WTC11 (cell line): ENCODE results near the gene TEK. TPM values are rescaled to one million over a fixed set of nuclear protein-coding genes. Genes with fewer than 3 reads are reported as not detected.
"Not testable (repeated sequence)": the region's sequence is repeated elsewhere in the genome, so short reads cannot be mapped to it uniquely, and the experiment has no call there.

Experiments used
- ATAC-seq: fragments of 200-7000 bp; cut with Tn5 transposase; 2 replicates; pipeline ENCODE4 v1.10.0; 2021; ENCODE audit warnings: mild to moderate bottlenecking, moderate library complexity
- CTCF ChIA-PET: fragments of 300-600 bp; sonication (Branson Sonifier 250); formaldehyde crosslinking; loops from one replicate; lab custom pipeline; 2021; ENCODE audit warnings: antibody characterized with exemption; lab: Charles Lee
- POLR2A ChIA-PET: fragments of 350-600 bp; sonication (Branson Sonifier 250); formaldehyde crosslinking; loops from one replicate; lab custom pipeline; 2021; ENCODE audit warnings: antibody characterized with exemption; lab: Charles Lee
- DNase-seq: peaks from one replicate; pipeline ENCODE4 v3.0.0; 2021; ENCODE audit warnings: low spot score
- H3K27ac Mint-ChIP-seq: 2 replicates; pipeline ENCODE4 v1.8.0; 2021; ENCODE audit warnings: mixed read lengths
- H3K27me3 Mint-ChIP-seq: 2 replicates; pipeline ENCODE4 v1.8.0; 2021; ENCODE audit warnings: low read depth, mild to moderate bottlenecking, moderate library complexity, mixed read lengths
- H3K36me3 Mint-ChIP-seq: 2 replicates; pipeline ENCODE4 v1.8.0; 2021; ENCODE audit warnings: mixed read lengths
- H3K4me1 Mint-ChIP-seq: 2 replicates; pipeline ENCODE4 v1.8.0; 2022; ENCODE audit warnings: mixed read lengths
- H3K4me3 Mint-ChIP-seq: 2 replicates; pipeline ENCODE4 v1.8.0; 2021; ENCODE audit warnings: mild to moderate bottlenecking, moderate library complexity, mixed read lengths
- H3K9me3 Mint-ChIP-seq: 2 replicates; pipeline ENCODE4 v1.8.0; 2021; ENCODE audit warnings: mixed read lengths
- EMX1 ChIP-seq: fragments of 250-450 bp; sonication (Bioruptor Pico); IDR thresholded peaks from 2 replicates; pipeline ENCODE4 v1.8.0; 2021; ENCODE audit warnings: mild to moderate bottlenecking
- FOXJ3 ChIP-seq: sonication (generic); formaldehyde crosslinking; IDR thresholded peaks from 2 replicates; pipeline ENCODE4 v1.9.0; 2021; ENCODE audit warnings: missing genetic modification reagents, mild to moderate bottlenecking, borderline replicate concordance
- IRF2 ChIP-seq: sonication (generic); formaldehyde crosslinking; IDR thresholded peaks from 2 replicates; pipeline ENCODE4 v1.8.0; 2022; ENCODE audit warnings: low read depth, missing genetic modification reagents, borderline replicate concordance
- TEAD4 ChIP-seq: sonication (generic); formaldehyde crosslinking; IDR thresholded peaks from 2 replicates; pipeline ENCODE4 v1.8.0; 2022; ENCODE audit warnings: mild to moderate bottlenecking, missing genetic modification reagents
- ZNF219 ChIP-seq: sonication (generic); formaldehyde crosslinking; IDR thresholded peaks from 2 replicates; pipeline ENCODE4 v1.8.0; 2023; ENCODE audit warnings: missing genetic modification reagents, mild to moderate bottlenecking, borderline replicate concordance
- ZNF263 ChIP-seq: sonication (generic); formaldehyde crosslinking; IDR thresholded peaks from 2 replicates; pipeline ENCODE4 v1.8.1; 2022; ENCODE audit warnings: low read depth, mild to moderate bottlenecking, moderate library complexity, missing genetic modification reagents
- total RNA-seq: library from RNA; stranded (reverse); gene quantifications from 3 replicates; pipeline ENCODE4 v1.2.3, GENCODE V29; 2021
- TF ChIP-seq, protein P1 (sequence below): sonication (generic); formaldehyde crosslinking; IDR thresholded peaks from 2 replicates; pipeline ENCODE4 v1.8.1; 2022; ENCODE audit warnings: mild to moderate bottlenecking, missing genetic modification reagents, moderate library complexity, borderline replicate concordance
- TF ChIP-seq, protein P2 (sequence below): sonication (generic); formaldehyde crosslinking; IDR thresholded peaks from 2 replicates; pipeline ENCODE4 v1.8.0; 2023; ENCODE audit warnings: missing genetic modification reagents, mild to moderate bottlenecking, borderline replicate concordance
- TF ChIP-seq, protein P3 (sequence below): fragments of 250-450 bp; sonication (Bioruptor Pico); IDR thresholded peaks from 2 replicates; pipeline ENCODE4 v1.8.0; 2021; ENCODE audit warnings: mild to moderate bottlenecking
- TF ChIP-seq, protein P4 (sequence below): fragments of 250-450 bp; sonication (Bioruptor Pico); IDR thresholded peaks from 2 replicates; pipeline ENCODE4 v2.1.2; 2022; ENCODE audit warnings: mild to moderate bottlenecking, moderate library complexity

The TEK gene
- total RNA-seq, 1 experiment from 2014 or later: 3.1 TPM

DNA sequence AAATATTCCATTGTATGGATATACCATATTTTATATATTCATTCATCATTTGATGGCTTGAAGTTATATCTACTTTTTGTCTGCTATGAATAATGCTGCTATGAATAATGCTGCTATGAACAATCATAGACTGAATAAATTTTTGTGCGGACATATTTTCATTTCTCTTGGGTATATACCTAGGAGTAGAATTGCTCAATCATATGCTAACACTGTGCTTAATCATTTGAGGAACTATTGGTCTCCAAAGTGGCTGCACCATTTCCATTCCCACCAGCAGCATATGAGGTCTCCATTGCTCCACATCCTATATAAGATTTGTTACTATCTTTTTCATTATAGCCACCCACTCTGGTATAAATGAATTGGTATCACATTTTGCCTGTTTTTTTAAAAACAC lies 18.3 kb upstream of the TEK start:
- H3K27ac Mint-ChIP-seq: no peak overlapping the region
- ChIA-PET CTCF (interaction anchor here (0.6 kb wide), 1 partner anchor 81 kb away, joined by 3 read pairs; no protein-coding TSS in a partner anchor), POLR2A (no interaction called here)
- peaks cover 4% of the 10 kb centered on the region for H3K36me3 Mint-ChIP-seq
- peaks cover 10% of the 10 kb centered on the region for H3K9me3 Mint-ChIP-seq
- DNase-seq (no peak), ATAC-seq (no peak)
- TF ChIP-seq ZNF219 (CRISPR knock-in tag): no peak
- TF ChIP-seq, protein P1, sequence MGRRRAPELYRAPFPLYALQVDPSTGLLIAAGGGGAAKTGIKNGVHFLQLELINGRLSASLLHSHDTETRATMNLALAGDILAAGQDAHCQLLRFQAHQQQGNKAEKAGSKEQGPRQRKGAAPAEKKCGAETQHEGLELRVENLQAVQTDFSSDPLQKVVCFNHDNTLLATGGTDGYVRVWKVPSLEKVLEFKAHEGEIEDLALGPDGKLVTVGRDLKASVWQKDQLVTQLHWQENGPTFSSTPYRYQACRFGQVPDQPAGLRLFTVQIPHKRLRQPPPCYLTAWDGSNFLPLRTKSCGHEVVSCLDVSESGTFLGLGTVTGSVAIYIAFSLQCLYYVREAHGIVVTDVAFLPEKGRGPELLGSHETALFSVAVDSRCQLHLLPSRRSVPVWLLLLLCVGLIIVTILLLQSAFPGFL (CRISPR knock-in tag): no peak
- TF ChIP-seq, protein P2, sequence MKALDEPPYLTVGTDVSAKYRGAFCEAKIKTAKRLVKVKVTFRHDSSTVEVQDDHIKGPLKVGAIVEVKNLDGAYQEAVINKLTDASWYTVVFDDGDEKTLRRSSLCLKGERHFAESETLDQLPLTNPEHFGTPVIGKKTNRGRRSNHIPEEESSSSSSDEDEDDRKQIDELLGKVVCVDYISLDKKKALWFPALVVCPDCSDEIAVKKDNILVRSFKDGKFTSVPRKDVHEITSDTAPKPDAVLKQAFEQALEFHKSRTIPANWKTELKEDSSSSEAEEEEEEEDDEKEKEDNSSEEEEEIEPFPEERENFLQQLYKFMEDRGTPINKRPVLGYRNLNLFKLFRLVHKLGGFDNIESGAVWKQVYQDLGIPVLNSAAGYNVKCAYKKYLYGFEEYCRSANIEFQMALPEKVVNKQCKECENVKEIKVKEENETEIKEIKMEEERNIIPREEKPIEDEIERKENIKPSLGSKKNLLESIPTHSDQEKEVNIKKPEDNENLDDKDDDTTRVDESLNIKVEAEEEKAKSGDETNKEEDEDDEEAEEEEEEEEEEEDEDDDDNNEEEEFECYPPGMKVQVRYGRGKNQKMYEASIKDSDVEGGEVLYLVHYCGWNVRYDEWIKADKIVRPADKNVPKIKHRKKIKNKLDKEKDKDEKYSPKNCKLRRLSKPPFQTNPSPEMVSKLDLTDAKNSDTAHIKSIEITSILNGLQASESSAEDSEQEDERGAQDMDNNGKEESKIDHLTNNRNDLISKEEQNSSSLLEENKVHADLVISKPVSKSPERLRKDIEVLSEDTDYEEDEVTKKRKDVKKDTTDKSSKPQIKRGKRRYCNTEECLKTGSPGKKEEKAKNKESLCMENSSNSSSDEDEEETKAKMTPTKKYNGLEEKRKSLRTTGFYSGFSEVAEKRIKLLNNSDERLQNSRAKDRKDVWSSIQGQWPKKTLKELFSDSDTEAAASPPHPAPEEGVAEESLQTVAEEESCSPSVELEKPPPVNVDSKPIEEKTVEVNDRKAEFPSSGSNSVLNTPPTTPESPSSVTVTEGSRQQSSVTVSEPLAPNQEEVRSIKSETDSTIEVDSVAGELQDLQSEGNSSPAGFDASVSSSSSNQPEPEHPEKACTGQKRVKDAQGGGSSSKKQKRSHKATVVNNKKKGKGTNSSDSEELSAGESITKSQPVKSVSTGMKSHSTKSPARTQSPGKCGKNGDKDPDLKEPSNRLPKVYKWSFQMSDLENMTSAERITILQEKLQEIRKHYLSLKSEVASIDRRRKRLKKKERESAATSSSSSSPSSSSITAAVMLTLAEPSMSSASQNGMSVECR (CRISPR knock-in tag): no peak
- TF ChIP-seq FOXJ3 (CRISPR knock-in tag): no peak
- TF ChIP-seq EMX1 (CRISPR knock-in tag): no peak
- TF ChIP-seq, protein P3, sequence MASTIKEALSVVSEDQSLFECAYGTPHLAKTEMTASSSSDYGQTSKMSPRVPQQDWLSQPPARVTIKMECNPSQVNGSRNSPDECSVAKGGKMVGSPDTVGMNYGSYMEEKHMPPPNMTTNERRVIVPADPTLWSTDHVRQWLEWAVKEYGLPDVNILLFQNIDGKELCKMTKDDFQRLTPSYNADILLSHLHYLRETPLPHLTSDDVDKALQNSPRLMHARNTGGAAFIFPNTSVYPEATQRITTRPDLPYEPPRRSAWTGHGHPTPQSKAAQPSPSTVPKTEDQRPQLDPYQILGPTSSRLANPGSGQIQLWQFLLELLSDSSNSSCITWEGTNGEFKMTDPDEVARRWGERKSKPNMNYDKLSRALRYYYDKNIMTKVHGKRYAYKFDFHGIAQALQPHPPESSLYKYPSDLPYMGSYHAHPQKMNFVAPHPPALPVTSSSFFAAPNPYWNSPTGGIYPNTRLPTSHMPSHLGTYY (CRISPR knock-in tag): no peak
- TF ChIP-seq IRF2 (CRISPR knock-in tag): no peak
- TF ChIP-seq, protein P4, sequence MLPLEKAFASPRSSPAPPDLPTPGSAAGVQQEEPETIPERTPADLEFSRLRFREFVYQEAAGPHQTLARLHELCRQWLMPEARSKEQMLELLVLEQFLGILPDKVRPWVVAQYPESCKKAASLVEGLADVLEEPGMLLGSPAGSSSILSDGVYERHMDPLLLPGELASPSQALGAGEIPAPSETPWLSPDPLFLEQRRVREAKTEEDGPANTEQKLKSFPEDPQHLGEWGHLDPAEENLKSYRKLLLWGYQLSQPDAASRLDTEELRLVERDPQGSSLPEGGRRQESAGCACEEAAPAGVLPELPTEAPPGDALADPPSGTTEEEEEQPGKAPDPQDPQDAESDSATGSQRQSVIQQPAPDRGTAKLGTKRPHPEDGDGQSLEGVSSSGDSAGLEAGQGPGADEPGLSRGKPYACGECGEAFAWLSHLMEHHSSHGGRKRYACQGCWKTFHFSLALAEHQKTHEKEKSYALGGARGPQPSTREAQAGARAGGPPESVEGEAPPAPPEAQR (CRISPR knock-in tag): no peak
- no peak for TF ChIP-seq ZNF263 (CRISPR knock-in tag)
- no peak for TF ChIP-seq TEAD4 (CRISPR knock-in tag)
- H3K27me3 Mint-ChIP-seq: no peaks in the 10 kb centered on the region
- no peak overlapping the region for H3K4me3 Mint-ChIP-seq
- no peaks in the 10 kb centered on the region for H3K4me1 Mint-ChIP-seq

DNA sequence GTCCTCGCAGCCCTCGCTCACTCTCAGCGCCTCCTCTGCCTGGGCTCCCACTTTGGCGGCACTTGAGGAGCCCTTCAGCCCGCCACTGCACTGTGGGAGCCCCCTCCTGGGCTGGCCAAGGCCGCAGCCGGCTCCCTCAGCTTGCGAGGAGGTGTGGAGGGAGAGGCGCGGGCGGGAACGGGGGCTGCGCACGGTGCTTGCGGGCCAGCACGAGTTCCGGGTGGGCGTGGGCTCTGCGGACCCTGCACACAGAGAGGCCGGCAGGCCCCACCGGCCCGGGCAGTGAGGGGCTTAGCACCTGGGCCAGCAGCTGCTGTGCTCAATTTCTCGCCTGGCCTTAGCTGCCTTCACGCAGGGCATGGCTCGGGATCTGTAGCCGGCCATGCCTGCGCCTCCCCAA lies 16.5 kb upstream of the TEK start:
- H3K4me1 Mint-ChIP-seq, DNase-seq, ATAC-seq, CTCF ChIA-PET, H3K4me3 Mint-ChIP-seq, H3K27me3 Mint-ChIP-seq, H3K27ac Mint-ChIP-seq, H3K36me3 Mint-ChIP-seq: not testable (repeated sequence)
- peaks cover 10% of the 10 kb centered on the region for H3K9me3 Mint-ChIP-seq
- POLR2A ChIA-PET: interaction anchor here (0.6 kb wide), 1 partner anchor 25 kb away, joined by 3 read pairs; no protein-coding TSS in a partner anchor

DNA sequence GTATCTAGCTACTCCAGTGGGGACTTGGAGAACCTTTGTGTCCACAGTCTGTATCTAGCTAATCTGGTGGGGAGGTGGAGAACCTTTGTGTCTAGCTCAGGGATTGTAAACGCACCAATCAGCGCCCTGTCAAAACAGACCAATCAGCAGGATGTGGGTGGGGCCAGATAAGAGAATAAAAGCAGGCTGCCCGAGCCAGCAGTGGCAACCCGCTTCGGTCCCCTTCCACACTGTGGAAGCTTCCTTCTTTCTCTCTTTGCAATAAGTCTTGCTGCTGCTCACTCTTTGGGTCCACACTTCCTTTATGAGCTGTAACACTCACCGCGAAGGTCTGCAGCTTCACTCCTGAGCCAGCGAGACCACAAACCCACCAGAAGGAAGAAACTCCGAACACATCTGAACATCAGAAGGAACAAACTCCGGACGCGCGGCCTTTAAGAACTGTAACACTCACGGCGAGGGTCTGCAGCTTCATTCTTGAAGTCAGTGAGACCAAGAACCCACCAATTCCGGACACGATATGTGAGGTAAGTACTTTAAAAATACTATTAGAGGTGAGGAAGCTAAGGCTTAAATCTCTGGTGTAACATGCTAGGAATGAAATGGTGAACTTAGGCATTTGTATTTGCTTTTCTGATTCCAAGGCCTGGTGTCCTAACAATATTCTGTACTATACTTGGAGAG lies 15.5 kb upstream of the TEK start:
- H3K4me1 Mint-ChIP-seq, POLR2A ChIA-PET, CTCF ChIA-PET, H3K4me3 Mint-ChIP-seq, H3K27ac Mint-ChIP-seq, H3K36me3 Mint-ChIP-seq, ATAC-seq, DNase-seq, H3K27me3 Mint-ChIP-seq: not testable (repeated sequence)
- peaks cover 10% of the 10 kb centered on the region for H3K9me3 Mint-ChIP-seq
